ENCODE data around the gene LDLRAP1.

GRCh38 chr1:25522031-25522655, 21.3 kb upstream of the LDLRAP1 start:
- TF ChIP-seq TAF1 (IDR thresholded peaks at IDR 0.05; ENCODE audit: borderline replicate concordance, low read depth, low read length) (no peak), POLR2A (IDR thresholded peaks at IDR 0.05; ENCODE audit: low read depth, low read length) (no peak)

Measured in GM12892 (cell line).